HG02798 (cell line): ENCODE measurements around the gene LIMCH1.

Experiments
- ATAC-seq: cut with Tn5 transposase; IDR thresholded peaks from one replicate; pipeline ENCODE4 v1.9.1; 2021; ENCODE audit warnings: mild to moderate bottlenecking; ENCODE audit not compliant: unreplicated experiment, poor library complexity

The LIMCH1 gene

DNA sequence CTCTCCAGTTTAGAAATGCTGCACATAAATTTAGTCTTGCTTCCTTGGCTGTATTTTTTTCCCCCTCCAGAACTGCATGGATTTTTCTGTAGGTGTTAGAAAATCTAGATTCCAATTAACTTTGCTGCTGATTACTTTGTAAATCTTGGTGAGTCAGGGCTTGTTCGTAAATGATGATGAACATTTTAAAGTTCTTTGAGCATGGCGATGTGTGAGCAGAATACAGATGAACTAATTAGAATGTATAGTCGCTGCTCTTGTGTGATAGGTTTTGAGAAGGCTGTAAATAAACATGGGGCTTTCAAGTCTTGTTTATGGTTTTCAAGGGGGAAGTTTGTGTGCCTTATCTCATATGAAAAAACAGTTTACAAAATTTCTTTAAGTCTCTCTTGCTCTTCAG, 23.3 kb downstream of the LIMCH1 start:
- ATAC-seq, result no peak

GRCh38 chr4:41567186-41567585, 29.2 kb downstream of the LIMCH1 start:
- ATAC-seq, result no peak

- no peak for ATAC-seq
Measured at GRCh38 chr4:41568363-41568762, 30.4 kb downstream of the LIMCH1 start.

DNA sequence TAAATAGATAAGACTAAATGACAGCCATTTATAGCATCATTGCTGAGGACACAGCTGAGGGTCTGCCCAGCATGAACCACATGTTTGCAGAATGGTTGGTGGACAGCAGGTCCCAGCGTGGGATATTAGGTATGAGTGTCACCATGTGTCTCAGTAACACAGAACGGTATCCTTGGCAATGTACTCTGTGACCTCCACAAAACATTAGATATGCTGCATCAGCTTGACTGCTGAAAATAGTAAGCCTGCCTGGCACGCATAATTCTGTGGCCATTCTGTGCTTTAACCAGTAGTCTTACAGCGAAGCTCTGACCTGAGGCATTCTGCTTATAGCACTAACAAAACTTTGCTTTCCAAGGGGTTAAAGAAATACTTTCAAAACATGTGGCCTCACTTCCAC, 32.0 kb downstream of the LIMCH1 start:
- no peak for ATAC-seq

GRCh38 chr4:41571422-41571821, 33.5 kb downstream of the LIMCH1 start:
- no peak for ATAC-seq

GRCh38 chr4:41572516-41572915, 34.6 kb downstream of the LIMCH1 start:
- ATAC-seq, result no peak

GRCh38 chr4:41572956-41573355, 35.0 kb downstream of the LIMCH1 start:
- no peak for ATAC-seq

DNA sequence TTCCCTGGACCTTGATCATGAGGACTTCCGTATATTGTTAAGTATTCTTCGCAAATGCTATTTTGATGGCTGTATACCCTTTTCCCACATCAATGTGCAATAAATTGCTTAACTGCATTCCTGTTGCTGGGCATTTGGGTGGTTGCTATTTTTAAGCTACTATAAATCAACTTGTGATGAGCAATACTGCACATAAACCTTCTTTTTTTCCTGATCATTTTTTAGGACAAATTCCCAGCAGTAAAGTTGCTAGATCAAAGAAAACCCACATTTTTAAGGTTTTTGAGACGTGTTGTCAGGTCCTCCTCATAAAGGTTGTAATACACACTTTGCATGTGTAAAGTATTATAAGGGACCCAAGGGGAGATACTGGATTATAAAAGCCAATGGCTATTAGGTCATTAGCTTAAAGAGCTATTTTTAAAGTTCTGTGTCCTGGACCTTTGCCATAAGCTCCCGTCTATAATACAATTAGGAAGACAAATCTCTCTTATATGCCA, 35.6 kb downstream of the LIMCH1 start:
- ATAC-seq, result no peak

DNA sequence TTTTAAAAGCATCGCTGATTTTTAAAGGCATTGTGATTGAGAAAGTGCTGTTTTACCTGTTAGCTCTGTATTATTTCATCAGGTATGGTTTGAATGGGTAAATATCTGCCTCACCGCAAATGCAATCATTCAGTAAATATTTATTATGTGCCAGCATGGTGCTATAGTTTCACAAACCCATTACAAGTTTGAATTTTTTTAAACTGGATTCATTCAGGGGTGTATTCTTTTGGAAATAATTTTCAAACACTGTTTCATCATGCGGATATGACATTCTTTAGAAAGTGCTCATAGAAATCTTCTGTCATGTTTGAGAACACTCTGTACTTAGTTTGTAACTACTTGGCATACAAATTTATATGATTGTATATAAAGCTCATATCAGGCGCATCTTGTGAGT, 37.2 kb downstream of the LIMCH1 start:
- no peak for ATAC-seq

DNA sequence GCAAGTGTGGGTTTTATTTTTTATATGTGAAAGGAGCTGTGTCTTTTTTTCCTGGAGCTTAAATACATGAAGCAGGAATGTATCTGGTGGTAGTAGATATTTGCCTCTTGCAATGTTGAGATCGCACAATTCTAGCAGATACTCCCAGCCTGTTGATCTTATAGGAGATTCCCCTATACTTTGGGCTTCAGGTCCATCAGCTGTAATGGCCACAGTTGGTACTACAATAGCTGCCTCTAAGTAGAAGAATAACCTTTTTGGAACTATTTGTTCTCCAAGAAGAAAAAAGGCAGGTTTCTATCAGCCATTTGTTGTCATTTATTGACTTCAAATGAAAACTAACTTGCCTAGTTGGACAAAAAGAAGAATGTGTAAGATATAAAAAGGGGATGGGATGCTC, 37.7 kb downstream of the LIMCH1 start:
- no peak for ATAC-seq

GRCh38 chr4:41579043-41579442, 41.1 kb downstream of the LIMCH1 start:
- no peak for ATAC-seq

DNA sequence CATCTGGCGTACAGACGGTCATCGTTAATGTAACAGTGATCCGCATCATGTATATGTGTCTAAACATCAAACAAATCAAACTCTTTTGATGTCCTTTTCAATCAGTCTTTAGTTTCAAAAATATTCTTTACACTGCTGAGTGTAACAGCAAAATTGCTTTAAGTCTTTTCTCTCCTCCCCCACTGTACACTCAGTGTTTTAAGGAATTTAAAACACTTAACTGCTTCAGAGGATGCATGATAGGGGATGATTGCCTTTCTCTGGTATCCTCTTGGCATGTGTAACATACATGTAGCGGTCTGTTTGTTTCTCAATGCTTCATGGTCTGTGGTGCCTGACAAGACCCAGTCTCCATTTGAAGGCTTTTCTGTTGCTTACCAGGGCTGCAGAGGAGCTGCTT, 41.6 kb downstream of the LIMCH1 start:
- no peak for ATAC-seq

- ATAC-seq, result no peak
Measured at GRCh38 chr4:41580007-41580406, 42.0 kb downstream of the LIMCH1 start.

DNA sequence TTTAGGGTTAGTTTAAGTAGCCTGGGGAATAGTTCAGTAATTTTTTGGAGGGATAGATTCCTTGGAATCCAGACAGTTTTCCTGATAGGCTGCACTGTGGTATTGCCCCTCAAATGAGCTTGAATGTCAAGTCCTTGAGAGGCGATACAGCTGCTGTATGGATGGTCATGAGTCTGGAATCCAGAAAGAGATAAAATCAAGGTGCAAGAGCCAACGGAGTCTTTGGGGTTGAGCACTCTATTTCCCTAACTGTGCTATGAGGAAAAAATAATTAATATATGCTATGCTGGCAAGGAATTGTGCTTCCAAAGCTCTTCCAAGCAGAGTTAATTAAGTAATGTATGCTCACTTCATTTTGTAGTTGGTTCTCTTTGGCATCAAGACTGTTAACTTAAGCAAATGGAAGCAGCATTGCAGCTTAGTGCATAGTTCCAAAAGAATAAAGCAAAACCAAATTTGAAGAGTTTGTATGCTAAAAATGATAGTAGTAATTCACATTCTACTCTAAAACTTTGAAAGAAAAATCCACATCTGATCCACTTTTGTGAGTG, 48.8 kb downstream of the LIMCH1 start:
- ATAC-seq, result no peak

- no peak for ATAC-seq
Measured at GRCh38 chr4:41587286-41587685, 49.3 kb downstream of the LIMCH1 start.

- ATAC-seq, result no peak
Measured at GRCh38 chr4:41590591-41590990, 52.6 kb downstream of the LIMCH1 start.

- ATAC-seq, result no peak
Measured at GRCh38 chr4:41594432-41594831, 56.5 kb downstream of the LIMCH1 start.

DNA sequence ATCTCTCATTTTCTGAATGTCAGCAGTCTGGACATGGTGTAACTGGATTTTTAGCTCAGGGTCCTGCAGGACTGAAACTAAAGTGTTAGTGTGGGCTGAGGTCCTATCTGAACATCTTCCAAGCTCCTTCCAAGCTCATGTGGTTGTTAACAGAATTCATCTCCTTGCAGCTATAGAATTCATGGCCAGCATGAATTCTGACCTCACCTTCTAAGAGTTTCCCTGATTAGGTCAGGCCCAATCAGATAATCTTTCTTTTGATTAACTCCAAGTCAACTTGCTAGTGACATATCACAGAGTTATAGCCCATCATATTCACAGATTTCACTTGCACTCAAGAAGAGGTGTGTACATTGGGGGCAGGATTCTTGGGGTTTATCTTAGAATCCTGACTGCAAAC, 59.5 kb downstream of the LIMCH1 start:
- no peak for ATAC-seq

DNA sequence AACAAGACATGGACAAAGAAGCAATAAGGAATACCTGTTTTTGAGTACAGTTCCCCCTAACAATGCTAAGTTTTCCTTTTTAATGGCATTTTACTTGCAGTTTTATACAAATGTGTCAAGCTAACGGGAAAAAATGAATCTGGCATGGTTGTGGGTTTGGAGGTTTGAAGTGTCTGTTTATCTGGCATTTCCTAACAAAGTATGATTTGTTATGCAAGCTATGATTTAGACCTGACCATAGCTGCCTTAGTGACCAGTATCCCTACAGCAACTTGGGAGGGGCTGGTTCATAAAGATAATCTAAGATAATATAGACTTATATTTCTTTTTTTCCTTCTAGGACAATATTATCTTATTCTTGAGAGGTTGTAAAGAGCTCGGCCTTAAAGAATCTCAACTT, 60.6 kb downstream of the LIMCH1 start:
- no peak for ATAC-seq

DNA sequence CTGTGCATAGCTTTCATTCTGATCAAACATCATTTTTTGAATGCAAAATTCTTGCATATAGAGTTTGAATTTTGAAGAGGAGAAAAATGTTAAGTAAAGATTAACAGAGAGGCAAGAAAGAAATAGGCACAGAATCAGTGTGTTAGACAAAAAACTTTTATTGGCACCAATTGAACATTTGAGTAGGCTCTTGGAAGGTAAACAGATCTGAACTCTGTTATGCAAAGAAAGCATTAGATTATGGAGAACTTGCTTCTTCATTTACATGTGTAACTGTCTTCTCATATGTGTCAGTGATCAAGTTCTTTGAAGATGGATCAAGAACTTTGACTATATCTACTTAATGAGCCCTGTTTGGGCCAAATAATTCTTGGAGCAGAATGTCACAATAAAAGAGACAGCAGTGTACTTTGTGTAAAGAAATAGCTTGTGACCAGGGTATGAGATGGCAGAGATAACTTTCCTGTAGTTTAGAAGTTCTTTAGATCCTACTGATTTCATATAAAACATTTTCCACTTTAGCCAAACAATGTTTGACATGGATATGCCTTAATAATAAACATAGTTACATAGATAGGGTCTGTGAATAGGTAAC, 61.3 kb downstream of the LIMCH1 start:
- ATAC-seq, result no peak

DNA sequence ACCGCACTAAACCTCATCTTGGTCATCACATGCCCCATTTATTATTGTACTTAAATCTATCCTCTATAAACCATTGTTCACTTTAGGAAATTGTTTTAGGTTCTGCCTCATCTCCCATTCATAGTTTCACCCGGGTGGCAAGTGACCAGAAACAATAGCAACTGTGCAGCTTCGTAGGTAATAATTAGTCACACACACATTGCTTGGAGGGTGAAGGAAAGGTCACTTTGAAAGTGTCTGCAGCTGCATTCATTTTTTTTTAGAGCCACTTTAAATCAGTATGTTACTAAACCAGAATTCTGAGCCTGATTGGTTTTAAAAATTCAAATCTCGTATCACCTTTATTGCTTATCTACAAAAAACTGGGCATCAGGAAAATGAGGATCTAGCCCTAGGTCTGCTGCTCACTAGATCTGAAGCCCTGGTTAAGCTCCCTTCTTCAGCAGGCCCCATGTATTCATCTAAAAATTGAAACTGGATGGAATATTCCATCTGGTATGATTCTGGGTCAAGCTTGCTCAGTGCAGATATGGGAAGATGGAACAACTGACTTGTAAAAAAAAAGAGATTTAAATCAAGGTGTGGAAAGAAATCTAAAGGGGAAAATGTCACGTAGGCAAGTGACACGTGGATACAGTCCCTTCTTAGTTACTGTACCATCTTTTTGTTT, 62.4 kb downstream of the LIMCH1 start:
- no peak for ATAC-seq

GRCh38 chr4:41601025-41601424, 63.1 kb downstream of the LIMCH1 start:
- no peak for ATAC-seq
